HCT116 (cell line): Measurements from ENCODE around the gene UQCRHL. TPM values are rescaled to one million over a fixed set of nuclear protein-coding genes. Genes with fewer than 3 reads are reported as not detected.

Experiments used
- ATAC-seq: fragments of 200-7000 bp; cut with Tn5 transposase; 2 replicates; pipeline ENCODE4 v1.9.1; 2020; ENCODE audit warnings: mild to moderate bottlenecking, moderate library complexity
- BruUV-seq: library from RNA; stranded (reverse); fragments of 400-500 nt; replicated peaks from 2 replicates; lab custom pipeline; 2021; lab: Mats Ljungman, UMichigan
- CTCF ChIA-PET: fragments of 300-600 bp; sonication (Branson Sonifier 250); formaldehyde crosslinking; loops from one replicate; lab custom pipeline; 2021; ENCODE audit warnings: antibody characterized with exemption; lab: Charles Lee
- POLR2A ChIA-PET: fragments of 300-600, 350-600 bp; sonication (Branson Sonifier 250); formaldehyde crosslinking; loops from one replicate; lab custom pipeline; 2021; ENCODE audit warnings: antibody characterized with exemption; lab: Charles Lee
- RAD21 ChIA-PET, 2 experiments: fragments of 300-600 bp; sonication (Branson Sonifier 250); formaldehyde crosslinking; loops; one replicate each; lab custom pipeline; 2023; ENCODE audit warnings: low total read pairs in 2 of 2; ENCODE audit not compliant: uncharacterized antibody in 2 of 2, unreplicated experiment in 2 of 2, low non-redundant PET in 1 of 2; lab: Charles Lee
- DNase-seq: peaks from one replicate; pipeline ENCODE4 v3.0.0-alpha.2; 2010; ENCODE audit warnings: low read depth, low spot score
- H2AFZ ChIP-seq: fragments of 200-600 bp; shearing (Covaris generic), sonication (generic); 2 replicates; pipeline ENCODE4 v1.6.1; 2017; ENCODE audit warnings: low read depth, mixed run types, mixed read lengths, antibody characterized with exemption, low read length; ENCODE audit not compliant: poor library complexity, severe bottlenecking
- H3K27ac ChIP-seq: 2 replicates; pipeline ENCODE4 v1.5.1; 2012; ENCODE audit warnings: low read depth, low read length
- H3K27me3 ChIP-seq: fragments of 200-600 bp; sonication (generic); 2 replicates; pipeline ENCODE4 v1.6.1; 2016; ENCODE audit warnings: mixed run types, low read length, mixed read lengths; ENCODE audit not compliant: insufficient read depth
- H3K36me3 ChIP-seq, 2 experiments: fragments of 200-500 bp in 1 of 2; fragments of 200-600 bp in 1 of 2; sonication (Bioruptor generic) in 1 of 2; sonication (generic) in 1 of 2; 2 replicates each; pipeline versions ENCODE4 v1.5.1 to v1.6.1; 2014 to 2016; ENCODE audit warnings: low read length in 2 of 2, inconsistent platforms in 1 of 2, mixed read lengths in 1 of 2, mixed run types in 1 of 2; ENCODE audit not compliant: insufficient read depth in 2 of 2, control insufficient read depth in 1 of 2
- H3K4me1 ChIP-seq, 2 experiments: fragments of 200-600 bp in 1 of 2; sonication (generic) in 1 of 2; 2 replicates each; pipeline versions ENCODE4 v1.5.1 to v1.6.1; 2012 to 2017; ENCODE audit warnings: low read length in 2 of 2, inconsistent platforms in 1 of 2, mild to moderate bottlenecking in 1 of 2, mixed read lengths in 1 of 2, mixed run types in 1 of 2, moderate library complexity in 1 of 2; ENCODE audit not compliant: insufficient read depth in 2 of 2, control insufficient read depth in 1 of 2
- H3K4me2 ChIP-seq: fragments of 200-600 bp; sonication (generic); 2 replicates; pipeline ENCODE4 v1.6.1; 2017; ENCODE audit warnings: mixed run types, low read length, mixed read lengths
- H3K4me3 ChIP-seq, 2 experiments: fragments of 200-600 bp in 1 of 2; sonication (generic) in 1 of 2; replicated peaks in 1 of 2; 2 replicates each; pipeline ENCODE4 v1.5.1; 2011 to 2016; ENCODE audit warnings: low read length in 2 of 2, control low read depth in 1 of 2, low read depth in 1 of 2, mild to moderate bottlenecking in 1 of 2, mixed read lengths in 1 of 2, mixed run types in 1 of 2
- H3K79me2 ChIP-seq: fragments of 200-600 bp; sonication (generic); 2 replicates; pipeline ENCODE4 v1.6.1; 2017; ENCODE audit warnings: mild to moderate bottlenecking, mixed run types, low read length, moderate library complexity, mixed read lengths; ENCODE audit not compliant: insufficient read depth
- H3K9ac ChIP-seq: fragments of 200-600 bp; sonication (generic); 2 replicates; pipeline ENCODE4 v1.6.1; 2016; ENCODE audit warnings: low read length, mixed read lengths
- H3K9me2 ChIP-seq: fragments of 200-600 bp; sonication (generic), shearing (Covaris generic); 2 replicates; pipeline ENCODE4 v1.6.1; 2017; ENCODE audit warnings: mixed run types, mild to moderate bottlenecking, moderate library complexity; ENCODE audit not compliant: insufficient read depth
- H3K9me3 ChIP-seq, 2 experiments: fragments of 200-500 bp in 1 of 2; fragments of 200-600 bp in 1 of 2; sonication (Bioruptor generic) in 1 of 2; sonication (generic) in 1 of 2; 2 replicates each; pipeline ENCODE4 v1.6.1; 2014 to 2017; ENCODE audit warnings: low read length in 2 of 2, mixed read lengths in 2 of 2, inconsistent platforms in 1 of 2, low read depth in 1 of 2, mild to moderate bottlenecking in 1 of 2, mixed run types in 1 of 2, moderate library complexity in 1 of 2; ENCODE audit not compliant: control insufficient read depth in 1 of 2, insufficient read depth in 1 of 2
- H4K20me1 ChIP-seq: fragments of 200-600 bp; sonication (generic), shearing (Covaris generic); 2 replicates; pipeline ENCODE4 v1.6.1; 2017; ENCODE audit warnings: mixed run types, mild to moderate bottlenecking, moderate library complexity; ENCODE audit not compliant: insufficient read depth
- ATF3 ChIP-seq: IDR thresholded peaks from 2 replicates; pipeline ENCODE4 v1.6.1; 2012
- CEBPB ChIP-seq: IDR thresholded peaks from 2 replicates; pipeline ENCODE4 v1.6.1; 2012; ENCODE audit warnings: low read depth
- EGR1 ChIP-seq: IDR thresholded peaks from 2 replicates; pipeline ENCODE4 v1.6.1; 2012; ENCODE audit warnings: low read depth
- EZH2 ChIP-seq: fragments of 200-600 bp; sonication (generic); IDR thresholded peaks from 2 replicates; pipeline ENCODE4 v1.6.1; 2017; ENCODE audit warnings: antibody characterized with exemption, mixed run types
- POLR2A ChIP-seq: IDR thresholded peaks from 2 replicates; pipeline ENCODE4 v1.7.0; 2011; ENCODE audit warnings: borderline replicate concordance; ENCODE audit not compliant: insufficient read depth, insufficient read length; ENCODE audit errors: extremely low read depth
- POLR2AphosphoS5 ChIP-seq: IDR thresholded peaks from 2 replicates; pipeline ENCODE4 v1.6.1; 2011; ENCODE audit warnings: mild to moderate bottlenecking, low read depth, low read length, moderate library complexity
- SRF ChIP-seq: IDR thresholded peaks from 2 replicates; pipeline ENCODE4 v1.6.1; 2012; ENCODE audit warnings: low read depth
- TCF7L2 ChIP-seq: IDR thresholded peaks from 2 replicates; pipeline ENCODE4 v1.7.0; 2011; ENCODE audit warnings: borderline replicate concordance, inconsistent platforms; ENCODE audit not compliant: insufficient read depth, insufficient read length; ENCODE audit errors: extremely low read depth
- YY1 ChIP-seq: IDR thresholded peaks from 2 replicates; pipeline ENCODE4 v1.6.1; 2011; ENCODE audit warnings: low read length, low read depth, moderate library complexity, mild to moderate bottlenecking; ENCODE audit not compliant: insufficient replicate concordance; ENCODE audit errors: extremely low read depth
- ZBTB33 ChIP-seq: IDR thresholded peaks from 2 replicates; pipeline ENCODE4 v1.6.1; 2011; ENCODE audit warnings: mild to moderate bottlenecking, low read length, moderate library complexity; ENCODE audit not compliant: insufficient replicate concordance; ENCODE audit errors: extremely low read depth
- ZFX ChIP-seq: fragments of 450-650 bp; IDR thresholded peaks from 2 replicates; pipeline ENCODE4 v1.6.1; 2017
- ZNF274 ChIP-seq: fragments of 200-500 bp; sonication (Bioruptor generic); IDR thresholded peaks from 2 replicates; pipeline ENCODE4 v1.6.1; 2014; ENCODE audit warnings: mild to moderate bottlenecking, low read depth, low read length, inconsistent platforms
- intact Hi-C: fragments of 100-400 bp; cut with micrococcal nuclease; formaldehyde crosslinking; loops from 2 replicates; pipeline ENCODE4 v1.10.0; 2022
- total RNA-seq: library from RNA; stranded (reverse); gene quantifications from one replicate; pipeline ENCODE4 v1.2.1, GENCODE V29; 2021; ENCODE audit not compliant: unreplicated experiment

The UQCRHL gene
- total RNA-seq, 1 experiment from 2014 or later: 2.5 TPM

GRCh38 chr1:15785683-15786082, 21.8 kb downstream of the UQCRHL start:
- Histone ChIP-seq H3K79me2 (no peaks in the 10 kb centered on the region), H2AFZ (no peak overlapping the region), H3K4me2 (no peak overlapping the region), H3K27ac (no peak overlapping the region), H3K9me2 (no peaks in the 10 kb centered on the region), H3K9ac (no peak overlapping the region), H3K4me3 (no peak overlapping the region), H3K9me3 (no peaks in the 10 kb centered on the region), H3K4me1 (peaks cover 20 to 49% of the 10 kb centered on the region in 2 experiments), H3K36me3 (no peaks in the 10 kb centered on the region), H3K27me3 (no peaks in the 10 kb centered on the region), H4K20me1 (no peaks in the 10 kb centered on the region)
- intact Hi-C loops: loop anchor here (5.0 kb wide), 1 partner anchor 362 kb away; no protein-coding TSS in a partner anchor
- ChIA-PET CTCF (no interaction called here), POLR2A (interaction anchor here (0.9 to 1.8 kb wide), 2 partner anchors 11 to 13 kb away, joined by 3 to 6 read pairs; no protein-coding TSS in a partner anchor), RAD21 (no interaction called here)
- BruUV-seq: no TSS peak
- ATAC-seq (no peak), DNase-seq (no peak)
- TF ChIP-seq POLR2AphosphoS5: no peak

- H3K27ac ChIP-seq: no peak overlapping the region
- TF ChIP-seq ZBTB33: no peak
- no peak for TF ChIP-seq SRF
- TF ChIP-seq TCF7L2: no peak
- TF ChIP-seq YY1: no peak
- TF ChIP-seq EZH2: no peak
- TF ChIP-seq ATF3: no peak
- no peak for TF ChIP-seq EGR1
- TF ChIP-seq POLR2A: no peak
- TF ChIP-seq ZFX: no peak
- TF ChIP-seq CEBPB: no peak
- no peak for TF ChIP-seq ZNF274
- RAD21 ChIA-PET: no interaction called here
- POLR2A ChIA-PET: no interaction called here
- H3K9me2 ChIP-seq: no peaks in the 10 kb centered on the region
- CTCF ChIA-PET: interaction anchor here (3.0 kb wide), 1 partner anchor 14 kb away, joined by 13 read pairs; no protein-coding TSS in a partner anchor
- no TSS peak for BruUV-seq
- intact Hi-C loops: no loop called here
- H3K9me3 ChIP-seq: no peaks in the 10 kb centered on the region
- no peaks in the 10 kb centered on the region for H3K79me2 ChIP-seq
- H2AFZ ChIP-seq: no peak overlapping the region
- H3K4me3 ChIP-seq: no peak overlapping the region
- H3K4me1 ChIP-seq: peaks cover 7 to 17% of the 10 kb centered on the region in 2 experiments; a peak in 3 of 4 replicates
- H3K9ac ChIP-seq: no peak overlapping the region
- no peak for DNase-seq
- 0 out of 2 replicates have a peak, but pooled peaks have one; percentile 19 for ATAC-seq
- no peaks in the 10 kb centered on the region for H4K20me1 ChIP-seq
- no peak overlapping the region for H3K4me2 ChIP-seq
- no peaks in the 10 kb centered on the region for H3K27me3 ChIP-seq
- H3K36me3 ChIP-seq: no peaks in the 10 kb centered on the region
Observed at GRCh38 chr1:15777909-15778707, 29.3 kb downstream of the UQCRHL start.
